ENCODE data around the gene TYW1B.

DNA sequence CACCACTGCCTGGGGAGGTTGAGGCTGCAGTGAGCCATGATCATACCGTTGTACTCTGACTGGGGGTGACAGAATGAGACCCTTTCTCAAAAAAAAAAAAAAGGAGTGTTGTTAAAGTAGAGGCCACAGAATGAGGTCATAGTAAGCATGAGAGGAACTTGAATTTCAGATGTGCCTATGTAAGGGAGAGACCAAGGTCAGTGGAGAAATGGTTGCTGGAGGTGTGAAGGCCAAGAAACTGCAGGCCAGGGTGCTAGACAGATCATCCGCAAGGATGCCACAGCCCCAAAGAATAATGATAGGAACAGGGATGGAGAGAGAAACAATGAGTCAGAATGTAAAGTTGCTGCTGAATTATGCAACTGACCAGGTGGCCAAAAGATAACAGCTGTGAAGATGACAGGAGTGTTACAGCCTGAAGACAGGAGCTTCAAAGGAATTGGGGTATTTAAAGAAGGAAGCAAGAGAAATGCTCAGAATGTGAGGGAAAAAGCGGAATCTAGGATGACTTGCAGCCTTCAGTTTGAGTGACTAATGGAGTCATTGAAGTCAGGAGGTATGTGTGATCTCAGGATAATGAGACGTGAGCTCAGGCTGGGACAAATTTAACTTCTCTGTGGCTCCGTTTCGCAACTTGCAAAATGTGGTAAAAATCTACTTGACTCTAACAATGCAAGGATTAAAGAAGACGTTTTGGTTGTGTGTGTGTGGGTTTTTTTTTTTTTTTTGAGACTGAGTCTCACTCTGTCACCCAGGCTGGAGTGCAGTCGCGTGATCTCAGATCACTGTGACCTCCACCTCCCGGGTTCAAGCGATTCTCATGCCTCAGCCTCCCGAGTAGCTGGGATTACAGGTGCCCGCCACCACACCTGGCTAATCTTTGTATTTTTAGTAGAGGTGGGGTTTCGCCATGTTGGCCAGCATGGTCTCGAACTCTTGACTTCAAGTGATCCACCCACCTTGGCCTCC lies 22.2 kb downstream of the TYW1B start:
- TF ChIP-seq, protein P1, sequence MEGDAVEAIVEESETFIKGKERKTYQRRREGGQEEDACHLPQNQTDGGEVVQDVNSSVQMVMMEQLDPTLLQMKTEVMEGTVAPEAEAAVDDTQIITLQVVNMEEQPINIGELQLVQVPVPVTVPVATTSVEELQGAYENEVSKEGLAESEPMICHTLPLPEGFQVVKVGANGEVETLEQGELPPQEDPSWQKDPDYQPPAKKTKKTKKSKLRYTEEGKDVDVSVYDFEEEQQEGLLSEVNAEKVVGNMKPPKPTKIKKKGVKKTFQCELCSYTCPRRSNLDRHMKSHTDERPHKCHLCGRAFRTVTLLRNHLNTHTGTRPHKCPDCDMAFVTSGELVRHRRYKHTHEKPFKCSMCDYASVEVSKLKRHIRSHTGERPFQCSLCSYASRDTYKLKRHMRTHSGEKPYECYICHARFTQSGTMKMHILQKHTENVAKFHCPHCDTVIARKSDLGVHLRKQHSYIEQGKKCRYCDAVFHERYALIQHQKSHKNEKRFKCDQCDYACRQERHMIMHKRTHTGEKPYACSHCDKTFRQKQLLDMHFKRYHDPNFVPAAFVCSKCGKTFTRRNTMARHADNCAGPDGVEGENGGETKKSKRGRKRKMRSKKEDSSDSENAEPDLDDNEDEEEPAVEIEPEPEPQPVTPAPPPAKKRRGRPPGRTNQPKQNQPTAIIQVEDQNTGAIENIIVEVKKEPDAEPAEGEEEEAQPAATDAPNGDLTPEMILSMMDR (conservative IDR thresholded peaks at IDR 0.05; ENCODE audit: low read depth, low read length) = no peak
- TF ChIP-seq EZH2phosphoT487 (IDR thresholded peaks at IDR 0.05; ENCODE audit: borderline replicate concordance, low read length) = no peak

Measured in PC-3 (cell line).